H1 (cell line): Measurements from ENCODE around the gene LAMP5. TPM values are rescaled to one million over a fixed set of nuclear protein-coding genes. Genes with fewer than 3 reads are reported as not detected.

Experiments used
- CTCF ChIA-PET: fragments of 300-600 bp; sonication (Branson Sonifier 250); formaldehyde crosslinking; loops from one replicate; lab custom pipeline; 2021; ENCODE audit not compliant: partially characterized antibody; lab: Charles Lee
- POLR2A ChIA-PET: fragments of 300-600 bp; sonication (Branson Sonifier 250); formaldehyde crosslinking; loops from one replicate; lab custom pipeline; 2021; ENCODE audit warnings: inconsistent platforms; ENCODE audit not compliant: partially characterized antibody; lab: Charles Lee
- DNase-seq, 2 experiments: peaks; one replicate each; pipeline versions ENCODE4 v3.0.0 to v3.0.0-alpha.2; 2010 to 2022; ENCODE audit warnings: low spot score in 2 of 2, low read depth in 1 of 2, mixed read lengths in 1 of 2
- FAIRE-seq: peaks from 2 replicates; lab custom pipeline; 2011; peaks lifted over from hg19 to GRCh38; lab: Jason Lieb, UNC
- H2AFZ ChIP-seq: 2 replicates; pipeline ENCODE4 v1.8.1; 2012; ENCODE audit warnings: low read length, inconsistent platforms
- H2AK5ac ChIP-seq: 2 replicates; pipeline ENCODE4 v1.6.1; 2013; ENCODE audit warnings: low read depth, low read length
- H2BK120ac ChIP-seq: replicated peaks from 2 replicates; pipeline ENCODE3; 2013; ENCODE audit warnings: low read depth, low read length, inconsistent platforms
- H2BK12ac ChIP-seq: 2 replicates; pipeline ENCODE4 v1.6.1; 2013; ENCODE audit warnings: low read depth, low read length
- H2BK15ac ChIP-seq: 2 replicates; pipeline ENCODE4 v1.6.1; 2013; ENCODE audit warnings: low read length
- H2BK20ac ChIP-seq: 2 replicates; pipeline ENCODE4 v1.6.1; 2013; ENCODE audit warnings: low read length
- H2BK5ac ChIP-seq: 2 replicates; pipeline ENCODE4 v1.6.1; 2013; ENCODE audit warnings: low read depth, low read length
- H3K14ac ChIP-seq: 2 replicates; pipeline ENCODE4 v1.6.1; 2013; ENCODE audit warnings: inconsistent platforms; ENCODE audit not compliant: insufficient read length
- H3K18ac ChIP-seq: 2 replicates; pipeline ENCODE4 v1.6.1; 2013; ENCODE audit warnings: low read length; ENCODE audit errors: extremely low read depth
- H3K23ac ChIP-seq: 2 replicates; pipeline ENCODE4 v1.6.1; 2013; ENCODE audit warnings: inconsistent platforms; ENCODE audit not compliant: insufficient read length
- H3K23me2 ChIP-seq: 2 replicates; pipeline ENCODE4 v1.6.1; 2013; ENCODE audit warnings: low read depth, low read length
- H3K27ac ChIP-seq: 2 replicates; pipeline ENCODE4 v1.6.1; 2011; ENCODE audit warnings: low read depth, low read length, inconsistent platforms
- H3K27me3 ChIP-seq, 4 experiments: replicated peaks in 1 of 4; 1 replicate in 1 of 4; 2 replicates in 3 of 4; pipeline versions ENCODE4 v1.6.1 to v1.8.1; 2011 to 2013; ENCODE audit warnings: low read length in 3 of 4, mild to moderate bottlenecking in 3 of 4, inconsistent platforms in 2 of 4, mixed read lengths in 2 of 4, moderate library complexity in 1 of 4; ENCODE audit not compliant: control insufficient read depth in 3 of 4, insufficient read depth in 3 of 4; ENCODE audit errors: extremely low read depth in 1 of 4
- H3K36me3 ChIP-seq, 4 experiments: 2 replicates each; pipeline versions ENCODE4 v1.6.1 to v1.8.1; 2011 to 2013; ENCODE audit warnings: mild to moderate bottlenecking in 4 of 4, low read length in 3 of 4, moderate library complexity in 2 of 4, control low read depth in 1 of 4, inconsistent platforms in 1 of 4; ENCODE audit not compliant: insufficient read depth in 4 of 4, control insufficient read depth in 2 of 4
- H3K4ac ChIP-seq: replicated peaks from 2 replicates; pipeline ENCODE3; 2013; ENCODE audit warnings: low read length, low read depth, mixed read lengths, inconsistent platforms; ENCODE audit not compliant: insufficient read length
- H3K4me1 ChIP-seq, 4 experiments: replicated peaks in 1 of 4; 1 replicate in 1 of 4; 2 replicates in 3 of 4; pipeline versions ENCODE4 v1.6.1 to v1.8.1; 2011 to 2013; ENCODE audit warnings: low read length in 3 of 4, inconsistent platforms in 2 of 4, mixed read lengths in 1 of 4; ENCODE audit not compliant: insufficient read depth in 4 of 4, control insufficient read depth in 3 of 4
- H3K4me2 ChIP-seq, 2 experiments: 2 replicates each; pipeline versions ENCODE4 v1.6.1 to v1.8.1; 2011 to 2013; ENCODE audit warnings: low read depth in 2 of 2, low read length in 2 of 2, control low read depth in 1 of 2, inconsistent platforms in 1 of 2, mild to moderate bottlenecking in 1 of 2; ENCODE audit not compliant: insufficient read depth in 1 of 2
- H3K4me3 ChIP-seq, 4 experiments: fragments of 200-600, 300-600 bp in 1 of 4; sonication (generic), shearing (Covaris generic), sonication (Bioruptor Twin) in 1 of 4; 2 replicates each; pipeline versions ENCODE4 v1.5.1 to v1.8.1; 2011 to 2016; ENCODE audit warnings: low read length in 4 of 4, low read depth in 3 of 4, control low read depth in 2 of 4, inconsistent platforms in 2 of 4, mild to moderate bottlenecking in 2 of 4, mixed read lengths in 1 of 4, moderate library complexity in 1 of 4; ENCODE audit not compliant: insufficient read depth in 2 of 4; ENCODE audit errors: extremely low read depth in 1 of 4
- H3K56ac ChIP-seq: replicated peaks from 2 replicates; pipeline ENCODE3; 2013; ENCODE audit warnings: low read depth, mild to moderate bottlenecking, mixed read lengths, low read length, inconsistent platforms; ENCODE audit not compliant: insufficient read length
- H3K79me1 ChIP-seq: 2 replicates; pipeline ENCODE4 v1.6.1; 2013; ENCODE audit warnings: low read depth, low read length, control low read depth
- H3K79me2 ChIP-seq, 2 experiments: 2 replicates each; pipeline versions ENCODE4 v1.6.1 to v1.8.1; 2012 to 2013; ENCODE audit warnings: low read length in 2 of 2, mild to moderate bottlenecking in 2 of 2, inconsistent platforms in 1 of 2; ENCODE audit not compliant: insufficient read depth in 2 of 2, control insufficient read depth in 1 of 2
- H3K9ac ChIP-seq, 4 experiments: replicated peaks in 1 of 4; 1 replicate in 1 of 4; 2 replicates in 3 of 4; pipeline versions ENCODE4 v1.6.1 to v1.8.1; 2011 to 2013; ENCODE audit warnings: low read depth in 3 of 4, low read length in 3 of 4, control low read depth in 2 of 4, mild to moderate bottlenecking in 2 of 4, moderate library complexity in 2 of 4, inconsistent platforms in 1 of 4; ENCODE audit errors: extremely low read depth in 1 of 4
- H3K9me3 ChIP-seq, 2 experiments: 2 replicates each; pipeline versions ENCODE4 v1.6.1 to v1.8.1; 2012 to 2013; ENCODE audit warnings: mild to moderate bottlenecking in 2 of 2, moderate library complexity in 2 of 2, control low read depth in 1 of 2, inconsistent platforms in 1 of 2, low read depth in 1 of 2, low read length in 1 of 2, mixed read lengths in 1 of 2; ENCODE audit not compliant: insufficient read depth in 2 of 2
- H4K20me1 ChIP-seq, 2 experiments: replicated peaks in 1 of 2; 2 replicates each; pipeline versions ENCODE3 to v1.8.1; 2011 to 2013; ENCODE audit warnings: inconsistent platforms in 2 of 2, low read length in 2 of 2, mild to moderate bottlenecking in 1 of 2; ENCODE audit not compliant: insufficient read depth in 2 of 2, control insufficient read depth in 1 of 2
- H4K5ac ChIP-seq: 2 replicates; pipeline ENCODE4 v1.6.1; 2013; ENCODE audit warnings: low read length, low read depth, mixed read lengths, inconsistent platforms; ENCODE audit not compliant: insufficient read length
- H4K8ac ChIP-seq: 2 replicates; pipeline ENCODE4 v1.8.0; 2013; ENCODE audit warnings: mild to moderate bottlenecking, moderate library complexity, low read length, inconsistent platforms; ENCODE audit not compliant: insufficient read depth; ENCODE audit errors: extremely low read depth
- H4K91ac ChIP-seq: replicated peaks from 2 replicates; pipeline ENCODE3; 2013; ENCODE audit warnings: low read length, mixed read lengths, inconsistent platforms; ENCODE audit not compliant: insufficient read length
- ASH2L ChIP-seq: fragments of 200-600, 300-600 bp; sonication (generic); IDR thresholded peaks from one replicate; pipeline ENCODE4 v1.7.1; 2017; ENCODE audit warnings: low read length
- CBX8 ChIP-seq: fragments of 300-800, 300-1000 bp; sonication (generic); IDR thresholded peaks from 2 replicates; pipeline ENCODE4 v1.7.1; 2016; ENCODE audit warnings: low read depth, low read length, borderline replicate concordance
- CEBPB ChIP-seq: IDR thresholded peaks from 2 replicates; pipeline ENCODE4 v1.6.1; 2012; ENCODE audit warnings: low read depth, low read length
- CTCF ChIP-seq, 3 experiments: IDR thresholded peaks; 1 replicate in 2 of 3; 2 replicates in 1 of 3; pipeline versions ENCODE4 v1.5.1 to v1.6.1; 2011; ENCODE audit warnings: low read length in 3 of 3, mild to moderate bottlenecking in 3 of 3, inconsistent platforms in 2 of 3, low read depth in 1 of 3, moderate library complexity in 1 of 3; ENCODE audit not compliant: insufficient read depth in 1 of 3; ENCODE audit errors: control extremely low read depth in 1 of 3
- EGR1 ChIP-seq: IDR thresholded peaks from 2 replicates; pipeline ENCODE4 v1.6.1; 2011; ENCODE audit warnings: low read depth, low read length, borderline replicate concordance
- HDAC6 ChIP-seq: IDR thresholded peaks from one replicate; pipeline ENCODE4 v1.7.1; 2012; ENCODE audit warnings: low read depth, mild to moderate bottlenecking, inconsistent platforms, low read length, moderate library complexity
- POLR2AphosphoS5 ChIP-seq: IDR thresholded peaks from 2 replicates; pipeline ENCODE4 v1.6.1; 2011; ENCODE audit warnings: low read depth, low read length
- RAD21 ChIP-seq, 2 experiments: IDR thresholded peaks in 1 of 2; conservative IDR thresholded peaks in 1 of 2; 2 replicates each; pipeline ENCODE4 v1.6.1; 2011; ENCODE audit warnings: low read depth in 2 of 2, low read length in 2 of 2, improper control_type of control experiment in 1 of 2, inconsistent platforms in 1 of 2, mild to moderate bottlenecking in 1 of 2, moderate library complexity in 1 of 2
- WGBS, 2 experiments: shearing (Covaris generic) in 1 of 2; methylation state at CpG; one replicate each; pipeline versions ENCODE4 v1.1.6 to v1.1.7; 2013 to 2015; ENCODE audit warnings: low lambda C conversion rate in 2 of 2, mixed read lengths in 2 of 2, inconsistent platforms in 1 of 2, low coverage in 1 of 2, missing lambda C conversion rate in 1 of 2; ENCODE audit not compliant: insufficient replicate concordance in 2 of 2, insufficient coverage in 1 of 2, insufficient read length in 1 of 2; ENCODE audit errors: extremely low coverage in 1 of 2, missing lambda C conversion rate in 1 of 2; 5-methylcytosine and 5-hydroxymethylcytosine counted together
- polyA plus RNA-seq, 7 experiments: library from polyadenylated mRNA; depleted of rRNA in 3 of 7; stranded (reverse) in 5 of 7; unstranded in 2 of 7; fragments of >200 nt in 5 of 7; fragments of 200-250 nt in 2 of 7; gene quantifications; 1 replicate in 5 of 7; 2 replicates in 1 of 7; 4 replicates in 1 of 7; pipeline versions ENCODE4 v1.2.1 to v1.2.3, GENCODE V29; 2011 to 2013; ENCODE audit warnings: missing spikeins in 2 of 7, mixed read lengths in 2 of 7
- total RNA-seq: library from RNA; stranded (reverse); fragmentation: NEBNext Ultra II Directional; extraction: Animal tissue kit (Norgen Biotek cat#: 25700); gene quantifications from 2 replicates; pipeline ENCODE4 v1.2.1, GENCODE V29; 2021

Gene LAMP5
- total and polyA plus RNA-seq, 2 of the 8 experiments (the other 6 are each of a cell fraction or from before 2014, with no cell fraction given), result 0.22 to 1.9 TPM

- no peak overlapping the region for H4K5ac ChIP-seq
- peaks cover 7% of the 10 kb centered on the region; the same call in 1 of the 2 replicates for H3K23me2 ChIP-seq
- no peak overlapping the region for H2BK12ac ChIP-seq
- H3K4me2 ChIP-seq, result no peak overlapping the region
- TF ChIP-seq POLR2AphosphoS5 (no peak), CEBPB (no peak), CBX8 (no peak), RAD21 (IDR thresholded peaks at IDR 0.05 in 1 of 2, conservative IDR thresholded peaks at IDR 0.05 in 1 of 2; ENCODE audit: low read depth in 2 of 2, low read length in 2 of 2) (peak; percentile 59 to 67), CTCF (IDR thresholded peaks at IDR 0.05; ENCODE audit: control extremely low read depth in 1 of 3, insufficient read depth in 1 of 3, low read depth in 1 of 3, low read length in 3 of 3) (peak; percentile 37 to 50 (median 49)), ASH2L (no peak), EGR1 (no peak), HDAC6 (no peak)
- no peaks in the 10 kb centered on the region for H3K79me2 ChIP-seq
- ChIA-PET POLR2A (interaction anchor here (2.0 kb wide), 1 partner anchor 69 kb away, joined by 4 read pairs; no protein-coding TSS in a partner anchor), CTCF (interaction anchor here (0.6 to 7.8 kb wide), 39 partner anchors 9 to 1493 kb away, joined by 3 to 79 read pairs (median 4); partner anchors contain the start of gene LAMP5)
- H2BK15ac ChIP-seq, result no peak overlapping the region
- peaks cover 0 to 3% of the 10 kb centered on the region in 2 experiments for H4K20me1 ChIP-seq
- FAIRE-seq (peak; percentile 92), DNase-seq (no peak)
- H4K91ac ChIP-seq, result no peak overlapping the region
- no peak overlapping the region for H2AFZ ChIP-seq
- WGBS, 2 experiments, result 52% methylated on average over 9 of the region's 9 CpGs; no CpG with 5 or more reads in 1 of the 2 experiments
- no peaks in the 10 kb centered on the region for H3K36me3 ChIP-seq
- no peak overlapping the region for H3K14ac ChIP-seq
- H3K27ac ChIP-seq, result no peak overlapping the region
- no peak overlapping the region for H4K8ac ChIP-seq
- no peaks in the 10 kb centered on the region for H3K79me1 ChIP-seq
- H3K23ac ChIP-seq, result no peak overlapping the region
- no peak overlapping the region for H2BK5ac ChIP-seq
- no peak overlapping the region for H3K9ac ChIP-seq
- peaks cover 0 to 21% (median 12%) of the 10 kb centered on the region in 4 experiments; a peak in 6 of 7 replicates for H3K4me1 ChIP-seq
- H3K4ac ChIP-seq, result no peak overlapping the region
- H2AK5ac ChIP-seq, result no peak overlapping the region
- H3K56ac ChIP-seq, result no peak overlapping the region
- H3K4me3 ChIP-seq, result no peak overlapping the region
- H2BK20ac ChIP-seq, result no peak overlapping the region
- no peak overlapping the region for H3K18ac ChIP-seq
- no peak overlapping the region for H2BK120ac ChIP-seq
- no peaks in the 10 kb centered on the region for H3K9me3 ChIP-seq
- peaks cover 33 to 46% (median 43%) of the 10 kb centered on the region in 4 experiments for H3K27me3 ChIP-seq
These were observed 10.7 kb upstream of the LAMP5 start for GRCh38 chr20:9503526-9504245.
